KOPT-K1 (cell line): ENCODE data around the gene NPW.

ENCODE experiments used
- H3K27ac ChIP-seq: fragments of 200-600 bp; sonication (generic); 2 replicates; pipeline ENCODE4 v1.5.1; 2016; ENCODE audit warnings: antibody characterized with exemption, mild to moderate bottlenecking, low read depth, low read length; ENCODE audit not compliant: poor library complexity, severe bottlenecking
- H3K36me3 ChIP-seq: fragments of 200-600 bp; sonication (generic); 2 replicates; pipeline ENCODE4 v1.5.1; 2017; ENCODE audit warnings: antibody characterized with exemption, mild to moderate bottlenecking, low read length, moderate library complexity; ENCODE audit not compliant: insufficient read depth
- H3K9me3 ChIP-seq: fragments of 200-600 bp; sonication (generic); 2 replicates; pipeline ENCODE4 v1.5.1; 2017; ENCODE audit warnings: antibody characterized with exemption, low read length, mild to moderate bottlenecking; ENCODE audit not compliant: insufficient read depth, poor library complexity, severe bottlenecking

Gene NPW

GRCh38 chr16:2056077-2056476, 36.5 kb downstream of the NPW start:
- H3K27ac ChIP-seq: no peak overlapping the region
- no peaks in the 10 kb centered on the region for H3K9me3 ChIP-seq
- peaks cover 70% of the 10 kb centered on the region for H3K36me3 ChIP-seq

GRCh38 chr16:2056681-2057407, 37.3 kb downstream of the NPW start:
- Histone ChIP-seq H3K27ac (no peak overlapping the region), H3K9me3 (no peaks in the 10 kb centered on the region), H3K36me3 (peaks cover 67% of the 10 kb centered on the region)

- no peak overlapping the region for H3K27ac ChIP-seq
- peaks cover 61% of the 10 kb centered on the region for H3K36me3 ChIP-seq
Observed at GRCh38 chr16:2057438-2057837, 37.9 kb downstream of the NPW start.

GRCh38 chr16:2058420-2058819, 38.8 kb downstream of the NPW start:
- H3K9me3 ChIP-seq: no peaks in the 10 kb centered on the region
- peaks cover 60% of the 10 kb centered on the region; the same call in 1 of the 2 replicates for H3K36me3 ChIP-seq
- no peak overlapping the region for H3K27ac ChIP-seq

More at GRCh38 chr16:2057438-2057837, 37.9 kb downstream of the NPW start:
- no peaks in the 10 kb centered on the region for H3K9me3 ChIP-seq

GRCh38 chr16:2058872-2059271, 39.3 kb downstream of the NPW start:
- Histone ChIP-seq H3K27ac (no peak overlapping the region), H3K36me3 (peaks cover 60% of the 10 kb centered on the region; the same call in 1 of the 2 replicates), H3K9me3 (no peaks in the 10 kb centered on the region)

GRCh38 chr16:2060346-2060745, 40.8 kb downstream of the NPW start:
- Histone ChIP-seq H3K27ac (no peak overlapping the region), H3K36me3 (peaks cover 62% of the 10 kb centered on the region; the same call in 1 of the 2 replicates), H3K9me3 (no peaks in the 10 kb centered on the region)

GRCh38 chr16:2061023-2061422, 41.4 kb downstream of the NPW start:
- peaks cover 67% of the 10 kb centered on the region; the same call in 1 of the 2 replicates for H3K36me3 ChIP-seq
- H3K27ac ChIP-seq: no peak overlapping the region
- H3K9me3 ChIP-seq: no peaks in the 10 kb centered on the region

GRCh38 chr16:2061526-2061925, 41.9 kb downstream of the NPW start:
- Histone ChIP-seq H3K27ac (no peak overlapping the region), H3K36me3 (peaks cover 65% of the 10 kb centered on the region; the same call in 1 of the 2 replicates), H3K9me3 (no peaks in the 10 kb centered on the region)

GRCh38 chr16:2062801-2063200, 43.2 kb downstream of the NPW start:
- Histone ChIP-seq H3K27ac (no peak overlapping the region), H3K9me3 (no peaks in the 10 kb centered on the region), H3K36me3 (peaks cover 67% of the 10 kb centered on the region; the same call in 1 of the 2 replicates)

- no peak overlapping the region for H3K27ac ChIP-seq
- H3K9me3 ChIP-seq: no peaks in the 10 kb centered on the region
- H3K36me3 ChIP-seq: peaks cover 71% of the 10 kb centered on the region; the same call in 1 of the 2 replicates
Observed at GRCh38 chr16:2063861-2064260, 44.3 kb downstream of the NPW start.

- no peaks in the 10 kb centered on the region for H3K9me3 ChIP-seq
- peaks cover 73% of the 10 kb centered on the region; the same call in 1 of the 2 replicates for H3K36me3 ChIP-seq
- H3K27ac ChIP-seq: no peak overlapping the region
Observed at GRCh38 chr16:2064368-2064945, 44.9 kb downstream of the NPW start.

GRCh38 chr16:2066139-2066538, 46.6 kb downstream of the NPW start:
- Histone ChIP-seq H3K36me3 (peaks cover 74% of the 10 kb centered on the region; the same call in 1 of the 2 replicates), H3K27ac (no peak overlapping the region), H3K9me3 (no peaks in the 10 kb centered on the region)
